NCI-H128 (cell line): ENCODE data around the gene CRYBB3.

Experiments used
- DNase-seq: peaks from one replicate; lab custom pipeline; 2025; ENCODE audit not compliant: unreplicated experiment; lab: John Stamatoyannopoulos, UW

CRYBB3 gene

GRCh38 chr22:25199731-25200520, at the start of gene CRYBB3:
Gene CRYBB3, plus strand, starts transcription at chr22:25199858. Its CDS starts 1,539 bp downstream, at chr22:25201397.
- DNase-seq = no peak

GRCh38 chr22:25153961-25154666, 45.5 kb upstream of the CRYBB3 start:
- no peak for DNase-seq

- no peak for DNase-seq
Observed at GRCh38 chr22:25154667-25154999, 45.0 kb upstream of the CRYBB3 start.

DNA sequence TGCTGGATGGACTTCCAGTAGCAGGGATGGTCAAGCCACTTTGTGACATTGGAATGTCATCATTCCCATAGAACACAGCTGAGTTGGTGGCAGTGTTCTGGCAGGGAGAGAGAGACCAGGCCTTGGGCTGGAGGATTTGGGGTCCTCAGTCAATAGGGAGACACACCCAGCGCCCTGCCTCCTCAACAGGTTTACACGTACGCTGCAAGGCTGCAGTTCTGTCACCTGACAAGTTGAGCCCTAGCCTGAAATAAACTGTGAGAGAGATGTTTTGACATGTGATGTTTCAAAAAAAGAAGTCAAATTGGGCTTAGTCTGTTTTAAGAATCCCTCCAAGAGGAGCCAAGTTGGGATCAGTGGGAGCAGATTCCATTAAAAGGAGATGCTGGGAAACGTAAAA, 42.9 kb upstream of the CRYBB3 start:
- DNase-seq = no peak

DNA sequence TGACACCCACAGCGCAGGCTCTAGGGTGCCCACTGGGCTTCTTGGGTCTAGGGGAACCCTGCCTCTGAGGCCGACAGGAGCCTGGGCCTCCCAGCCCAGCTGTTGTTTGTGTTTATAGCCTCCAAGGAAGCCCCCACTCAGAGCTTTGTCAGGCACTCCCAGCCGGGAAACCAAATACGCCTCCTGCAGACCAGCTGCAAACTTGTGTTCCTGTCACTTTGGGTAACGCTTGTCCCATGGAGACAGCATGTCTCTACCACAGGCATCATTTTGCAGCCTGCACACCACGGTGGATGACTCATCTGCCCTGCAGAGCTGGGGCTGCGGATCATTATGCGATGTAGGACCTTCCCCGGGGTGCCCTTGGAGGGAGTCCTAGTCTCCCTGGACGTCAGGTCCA, 40.6 kb upstream of the CRYBB3 start:
- no peak for DNase-seq

GRCh38 chr22:25160120-25160996, 39.3 kb upstream of the CRYBB3 start:
- DNase-seq = no peak

- DNase-seq = no peak
Observed at GRCh38 chr22:25161017-25161915, 38.4 kb upstream of the CRYBB3 start.

- no peak for DNase-seq
Observed at GRCh38 chr22:25161916-25162530, 37.6 kb upstream of the CRYBB3 start.

DNA sequence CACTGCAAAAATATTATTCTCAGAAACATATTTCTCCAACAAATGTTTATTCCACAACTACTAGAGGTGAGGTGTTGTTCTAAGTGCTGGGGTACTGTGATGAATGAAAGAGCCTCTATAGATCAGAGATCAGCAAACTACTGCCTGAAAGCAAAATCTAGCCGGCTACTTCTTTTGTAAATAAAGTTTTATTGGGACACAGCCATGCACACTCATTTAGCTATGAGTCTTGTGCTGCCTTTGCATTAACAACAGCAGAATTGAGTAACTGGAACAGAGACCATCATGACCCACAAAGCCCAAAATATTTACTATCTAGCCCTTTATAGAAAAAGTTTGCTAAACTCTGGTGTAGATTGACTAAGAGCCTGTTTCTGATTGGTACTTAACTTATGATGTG, 37.1 kb upstream of the CRYBB3 start:
- DNase-seq = no peak

GRCh38 chr22:25165785-25166184, 33.9 kb upstream of the CRYBB3 start:
- no peak for DNase-seq

DNA sequence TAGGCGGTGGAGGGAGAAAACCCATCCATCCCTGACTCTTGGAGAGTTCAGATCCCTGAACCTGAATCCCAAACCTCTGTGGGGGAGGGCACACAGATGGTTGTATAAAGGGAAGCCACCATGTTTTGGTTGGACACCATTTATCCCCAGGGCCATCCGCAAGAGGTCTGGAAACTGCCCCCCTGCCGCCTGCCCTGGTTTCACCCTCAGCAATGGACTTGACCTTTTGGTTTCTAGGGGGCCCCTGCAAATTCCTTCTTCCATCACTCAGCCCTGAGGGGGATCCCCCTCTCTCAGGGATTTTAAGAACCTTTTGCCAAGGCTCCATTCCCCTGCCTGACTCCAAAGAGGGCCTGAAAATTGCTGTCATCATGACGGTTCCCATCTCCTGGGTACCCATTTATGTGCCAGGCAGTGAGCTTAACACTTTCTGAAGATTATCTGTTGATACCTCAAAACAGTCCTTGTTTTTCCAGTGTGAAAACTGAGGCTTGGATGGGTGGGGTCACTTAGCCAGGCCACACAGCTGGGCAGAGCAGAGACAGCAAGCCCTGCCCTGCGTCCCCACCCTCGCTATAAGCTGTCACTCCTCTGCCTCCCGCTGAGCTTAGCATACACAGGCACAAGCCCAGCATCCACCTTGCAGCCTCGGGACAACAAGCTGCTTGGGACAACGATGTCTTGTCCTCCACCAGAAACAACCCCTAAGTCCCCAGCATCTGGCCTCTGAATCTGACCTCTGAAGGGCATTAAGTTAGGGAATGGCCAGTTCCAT, 33.2 kb upstream of the CRYBB3 start:
- DNase-seq = no peak

GRCh38 chr22:25167082-25167481, 32.6 kb upstream of the CRYBB3 start:
- DNase-seq = no peak

- DNase-seq = no peak
Observed at GRCh38 chr22:25167834-25168601, 31.6 kb upstream of the CRYBB3 start.

DNA sequence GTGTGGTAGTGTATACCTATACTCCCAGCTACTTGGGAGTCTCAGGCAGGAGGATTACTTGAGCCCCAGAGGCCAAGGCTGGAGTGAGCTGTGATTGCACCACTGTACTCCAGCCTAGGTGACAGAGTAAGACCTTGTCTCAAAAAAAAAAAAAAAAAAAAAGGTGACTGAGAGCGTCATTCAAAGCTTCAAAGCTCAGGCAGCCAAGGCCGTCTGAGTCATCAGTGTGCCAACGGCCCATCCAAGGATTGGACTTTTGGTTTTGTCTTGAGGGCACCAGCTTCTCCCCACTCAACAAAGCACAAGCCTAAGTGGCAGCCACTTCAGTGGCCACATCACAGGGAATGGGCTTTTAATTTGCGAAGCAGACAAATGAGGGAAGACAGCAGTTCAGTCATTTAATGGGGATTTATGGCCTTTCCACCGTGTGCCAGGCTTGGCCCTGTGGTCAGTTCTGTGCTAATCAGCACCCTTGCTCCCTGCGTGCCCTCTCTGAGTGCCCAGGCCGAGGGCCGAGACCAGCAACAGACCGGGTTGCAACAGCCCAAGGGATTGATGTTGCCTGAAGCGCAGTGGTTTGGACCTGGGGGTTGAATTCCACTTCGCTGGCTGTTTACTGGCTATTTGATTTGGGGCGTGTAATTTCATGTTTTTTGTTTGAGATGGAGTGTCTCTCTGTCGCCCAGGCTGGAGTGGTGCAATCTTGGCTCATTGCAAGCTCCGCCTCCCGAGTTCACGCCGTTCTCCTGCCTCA, 30.2 kb upstream of the CRYBB3 start:
- DNase-seq = no peak

DNA sequence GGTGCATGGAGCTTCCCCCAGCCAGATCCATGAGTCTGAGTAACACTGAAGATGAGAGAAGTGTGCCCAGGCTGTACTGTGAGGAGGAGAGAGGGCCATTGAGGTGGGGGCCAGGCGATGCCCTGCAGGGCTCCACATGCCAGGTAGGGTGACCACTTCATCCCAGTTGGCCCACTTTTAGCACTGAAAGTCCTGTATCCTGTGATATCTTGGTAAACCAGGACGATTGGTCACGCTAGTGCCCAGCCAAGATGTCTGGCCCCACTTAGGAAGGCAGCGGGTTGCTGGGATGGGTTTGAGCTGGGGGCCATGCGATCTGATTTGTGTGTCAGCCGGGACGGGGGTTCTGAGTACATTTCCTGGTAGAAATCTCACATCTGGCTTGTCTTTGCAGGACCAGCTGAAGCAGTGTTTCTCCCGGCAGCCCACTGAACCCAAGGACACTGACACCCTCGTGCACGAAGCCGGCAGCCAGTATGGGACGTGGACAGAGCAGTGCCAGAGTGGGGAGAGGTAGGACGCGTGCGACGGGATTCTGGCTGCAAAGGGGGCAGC, 29.2 kb upstream of the CRYBB3 start:
- no peak for DNase-seq

- DNase-seq = no peak
Observed at GRCh38 chr22:25172153-25172552, 27.5 kb upstream of the CRYBB3 start.

DNA sequence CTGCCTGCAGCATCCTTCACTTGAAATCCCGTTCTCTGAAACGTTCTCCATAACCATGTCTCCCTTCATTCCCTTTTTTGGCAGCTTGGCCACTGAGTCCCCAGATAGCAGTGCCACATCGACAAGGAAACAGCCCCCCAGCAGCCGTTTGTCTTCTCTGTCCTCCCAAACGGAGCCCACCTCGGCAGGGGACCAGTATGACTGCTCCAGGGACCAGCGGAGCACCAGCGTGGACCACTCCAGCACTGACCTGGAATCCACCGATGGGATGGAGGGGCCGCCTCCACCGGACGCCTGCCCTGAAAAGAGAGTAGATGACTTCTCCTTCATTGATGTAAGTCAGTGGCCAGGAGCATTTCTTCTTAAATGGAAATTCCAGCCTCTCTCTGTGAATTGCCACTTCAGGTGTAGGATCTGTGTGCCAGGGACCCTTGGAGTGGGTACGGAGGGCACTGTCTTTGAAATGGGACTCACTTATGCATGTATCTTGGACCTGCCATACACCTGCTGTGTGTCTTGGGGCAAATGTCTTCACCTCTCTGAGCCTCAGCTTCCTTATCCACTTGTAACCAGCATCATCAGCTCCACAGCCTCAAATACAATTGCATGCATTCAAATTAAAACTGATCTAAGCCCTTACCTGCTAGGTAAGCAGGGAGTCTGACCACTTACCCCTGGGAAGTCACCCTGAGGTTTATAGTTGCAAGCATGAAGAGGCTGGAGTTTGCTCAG, 25.3 kb upstream of the CRYBB3 start:
- DNase-seq = no peak
